ENCODE data around the gene CYTIP.

The CYTIP gene

DNA sequence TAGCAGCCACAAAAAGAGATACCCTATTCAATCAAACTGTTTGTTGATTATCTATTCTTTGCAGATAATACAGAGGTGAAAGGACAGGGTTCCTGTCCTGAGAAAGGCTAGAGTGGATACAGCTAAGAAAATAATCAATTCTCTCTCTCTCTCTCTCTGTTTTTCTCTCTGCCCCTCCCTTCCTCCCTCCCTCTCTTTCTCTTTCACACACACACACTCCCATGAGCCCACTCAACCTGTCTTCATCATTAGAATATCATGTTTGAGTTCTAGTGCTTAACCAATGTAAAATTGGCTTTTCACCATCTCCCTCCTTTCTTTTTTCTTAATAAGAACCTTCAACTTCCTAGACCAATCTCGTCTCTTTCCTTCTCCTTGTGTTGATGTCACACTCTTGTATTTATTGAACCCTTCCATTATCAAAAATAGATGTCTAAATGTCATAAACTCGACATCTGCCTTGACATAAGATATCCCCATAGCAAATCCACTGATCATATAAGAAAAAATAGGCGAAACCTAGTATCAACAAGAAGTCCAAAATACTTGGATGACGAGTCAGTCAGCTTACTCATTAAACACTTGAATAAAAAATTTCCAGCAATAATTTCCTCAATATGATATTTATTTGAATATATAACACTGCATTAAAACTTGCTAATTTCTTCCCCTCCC, 42.8 kb upstream of the CYTIP start:
- no peak for DNase-seq (ENCODE audit: low read depth)
- TF ChIP-seq, protein P1, sequence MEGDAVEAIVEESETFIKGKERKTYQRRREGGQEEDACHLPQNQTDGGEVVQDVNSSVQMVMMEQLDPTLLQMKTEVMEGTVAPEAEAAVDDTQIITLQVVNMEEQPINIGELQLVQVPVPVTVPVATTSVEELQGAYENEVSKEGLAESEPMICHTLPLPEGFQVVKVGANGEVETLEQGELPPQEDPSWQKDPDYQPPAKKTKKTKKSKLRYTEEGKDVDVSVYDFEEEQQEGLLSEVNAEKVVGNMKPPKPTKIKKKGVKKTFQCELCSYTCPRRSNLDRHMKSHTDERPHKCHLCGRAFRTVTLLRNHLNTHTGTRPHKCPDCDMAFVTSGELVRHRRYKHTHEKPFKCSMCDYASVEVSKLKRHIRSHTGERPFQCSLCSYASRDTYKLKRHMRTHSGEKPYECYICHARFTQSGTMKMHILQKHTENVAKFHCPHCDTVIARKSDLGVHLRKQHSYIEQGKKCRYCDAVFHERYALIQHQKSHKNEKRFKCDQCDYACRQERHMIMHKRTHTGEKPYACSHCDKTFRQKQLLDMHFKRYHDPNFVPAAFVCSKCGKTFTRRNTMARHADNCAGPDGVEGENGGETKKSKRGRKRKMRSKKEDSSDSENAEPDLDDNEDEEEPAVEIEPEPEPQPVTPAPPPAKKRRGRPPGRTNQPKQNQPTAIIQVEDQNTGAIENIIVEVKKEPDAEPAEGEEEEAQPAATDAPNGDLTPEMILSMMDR (conservative IDR thresholded peaks at IDR 0.05; ENCODE audit: low read depth, low read length): no peak
- no peak overlapping the region for H3K4me3 ChIP-seq (ENCODE audit: low read length)

DNA sequence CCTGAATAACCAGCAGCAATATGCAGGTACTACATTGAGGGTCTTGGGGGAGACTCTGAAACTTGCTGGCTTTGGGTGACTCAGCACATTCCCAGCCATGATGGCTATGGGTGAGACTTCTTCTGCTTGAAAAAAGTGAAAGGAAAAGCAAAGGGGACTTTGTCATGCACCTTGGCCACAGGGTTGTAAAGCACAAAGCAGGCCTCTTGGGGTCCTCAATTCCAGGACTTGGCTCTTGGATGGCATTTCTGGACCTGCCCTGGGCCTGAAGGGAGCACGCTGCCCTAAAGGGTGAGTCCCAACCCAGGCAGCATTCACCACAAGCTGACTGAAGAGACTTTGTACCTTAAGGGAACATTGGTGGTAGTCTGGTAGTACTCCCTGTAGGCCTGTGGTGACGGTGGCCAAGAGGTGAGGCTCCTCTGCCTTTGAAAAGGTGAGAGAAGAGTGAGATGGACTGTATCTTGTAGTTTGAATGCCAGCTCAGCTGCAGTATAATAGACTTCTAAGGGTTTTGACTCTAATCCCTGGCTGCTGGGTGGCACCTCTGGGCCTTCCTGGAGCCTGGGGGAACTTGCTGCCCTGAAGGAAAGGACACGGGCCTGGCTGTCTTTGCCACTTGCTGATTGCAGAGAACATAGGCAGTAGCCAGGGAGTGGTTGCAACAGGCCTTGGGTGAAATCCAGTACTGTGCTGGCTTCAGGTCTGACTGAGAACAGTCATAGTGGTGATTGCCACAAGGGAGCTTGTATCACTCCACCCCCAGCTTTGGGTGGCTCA, 36.5 kb upstream of the CYTIP start:
- TF ChIP-seq, protein P1 (conservative IDR thresholded peaks at IDR 0.05; ENCODE audit: low read depth, low read length): no peak
- no peak overlapping the region for H3K4me3 ChIP-seq (ENCODE audit: low read length)
- no peak for DNase-seq (ENCODE audit: low read depth)

DNA sequence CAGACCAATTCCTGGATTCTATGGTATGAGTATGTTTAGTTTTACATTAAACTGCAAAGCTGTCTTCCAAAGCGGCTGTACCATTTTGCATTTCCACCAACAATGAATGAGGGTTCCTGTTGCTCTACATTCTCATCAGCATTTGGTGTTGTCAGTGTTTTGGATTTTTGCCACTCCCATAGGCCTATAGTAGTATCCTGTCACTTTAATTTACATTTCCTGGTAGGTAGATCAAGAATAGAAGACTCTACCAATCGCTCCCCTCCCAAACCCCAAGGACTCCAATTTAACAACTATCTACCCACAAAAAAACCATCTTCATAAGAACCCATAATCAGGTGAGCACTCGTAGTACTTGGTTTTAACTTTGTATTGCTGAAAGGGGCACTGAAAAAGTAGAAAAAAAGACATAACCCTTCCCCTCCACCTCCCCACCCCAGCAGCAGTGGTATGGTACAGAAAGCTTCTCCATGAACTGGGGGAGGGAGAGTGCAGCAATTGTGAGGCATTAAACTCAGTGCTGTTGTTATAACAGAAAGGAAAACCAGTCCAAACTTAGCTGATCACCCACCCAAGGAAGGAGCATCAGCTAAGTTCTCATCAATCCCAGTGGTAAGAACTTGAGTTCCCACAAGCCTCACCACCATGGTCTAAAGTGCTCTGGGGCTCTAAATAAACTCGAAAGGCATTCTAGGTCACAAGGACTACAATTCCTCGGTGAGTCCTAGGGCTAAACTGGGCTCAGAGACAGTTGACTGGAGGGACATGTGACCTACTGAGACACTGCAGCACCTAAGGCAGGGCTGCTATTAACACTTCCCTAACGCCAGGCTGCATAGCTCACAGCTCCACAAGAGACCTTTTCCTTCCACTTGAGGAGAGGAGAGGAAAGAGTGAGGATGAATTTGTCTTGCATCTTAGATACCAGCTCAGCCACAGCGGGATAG, 35.5 kb upstream of the CYTIP start:
- TF ChIP-seq, protein P1 (conservative IDR thresholded peaks at IDR 0.05; ENCODE audit: low read depth, low read length): no peak
- no peak for DNase-seq (ENCODE audit: low read depth)
- H3K4me3 ChIP-seq (ENCODE audit: low read length): no peak overlapping the region

DNA sequence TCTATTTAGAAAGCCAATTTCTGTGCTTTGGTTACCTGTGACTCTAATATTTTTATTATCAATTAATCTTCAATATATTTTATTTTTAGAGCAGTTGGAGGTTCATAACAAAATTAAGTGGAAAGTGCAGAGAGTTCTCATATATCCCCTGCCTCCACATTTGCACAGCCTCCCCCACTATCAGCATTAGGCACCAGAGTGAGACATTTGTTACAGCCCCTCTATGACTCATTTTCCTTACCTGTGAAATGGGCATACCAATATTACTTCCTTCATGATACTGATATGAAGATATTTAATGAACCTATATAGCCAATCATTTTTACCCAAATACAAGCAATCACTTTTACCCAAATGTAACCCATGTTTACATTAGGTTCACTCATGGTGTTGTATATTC, 34.0 kb upstream of the CYTIP start:
- DNase-seq (ENCODE audit: low read depth): no peak
- no peak overlapping the region for H3K4me3 ChIP-seq (ENCODE audit: low read length)
- TF ChIP-seq, protein P1 (conservative IDR thresholded peaks at IDR 0.05; ENCODE audit: low read depth, low read length): no peak

DNA sequence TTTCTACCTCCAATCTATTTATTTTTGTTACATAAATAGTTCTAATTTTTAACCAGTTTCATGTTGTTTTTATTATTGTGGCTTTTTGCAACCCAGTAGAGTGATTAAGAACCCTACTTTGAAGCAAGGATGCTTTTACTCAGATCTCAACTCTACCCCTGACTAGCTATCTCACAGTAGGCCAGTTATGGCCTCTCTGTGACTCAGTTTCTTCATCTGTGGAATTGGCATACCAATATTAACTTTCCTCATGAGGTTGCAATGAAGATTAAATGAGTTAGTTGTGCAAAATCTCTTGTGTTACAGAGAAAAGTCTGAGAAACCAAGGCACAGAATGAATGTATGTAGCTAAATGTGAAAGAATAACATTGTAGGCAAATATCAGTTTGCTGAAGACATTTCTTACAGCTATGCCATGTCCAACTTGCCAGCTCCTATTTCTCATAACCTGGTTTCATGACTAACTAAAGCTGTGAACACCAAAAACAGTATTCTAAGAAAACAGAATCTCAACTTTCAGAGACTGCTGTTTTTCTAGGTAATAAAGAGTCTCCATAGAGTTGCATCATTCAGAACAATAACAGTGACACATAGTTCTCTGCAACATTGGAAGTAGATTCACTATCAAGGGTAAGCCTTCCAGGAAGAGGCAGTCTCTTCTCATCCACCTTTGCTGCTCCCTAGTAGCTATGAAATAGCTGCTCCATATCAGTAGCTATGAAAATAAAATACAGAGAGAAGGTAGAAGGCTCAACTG, 33.2 kb upstream of the CYTIP start:
- no peak for DNase-seq (ENCODE audit: low read depth)
- TF ChIP-seq, protein P1 (conservative IDR thresholded peaks at IDR 0.05; ENCODE audit: low read depth, low read length): no peak
- H3K4me3 ChIP-seq (ENCODE audit: low read length): no peak overlapping the region

DNA sequence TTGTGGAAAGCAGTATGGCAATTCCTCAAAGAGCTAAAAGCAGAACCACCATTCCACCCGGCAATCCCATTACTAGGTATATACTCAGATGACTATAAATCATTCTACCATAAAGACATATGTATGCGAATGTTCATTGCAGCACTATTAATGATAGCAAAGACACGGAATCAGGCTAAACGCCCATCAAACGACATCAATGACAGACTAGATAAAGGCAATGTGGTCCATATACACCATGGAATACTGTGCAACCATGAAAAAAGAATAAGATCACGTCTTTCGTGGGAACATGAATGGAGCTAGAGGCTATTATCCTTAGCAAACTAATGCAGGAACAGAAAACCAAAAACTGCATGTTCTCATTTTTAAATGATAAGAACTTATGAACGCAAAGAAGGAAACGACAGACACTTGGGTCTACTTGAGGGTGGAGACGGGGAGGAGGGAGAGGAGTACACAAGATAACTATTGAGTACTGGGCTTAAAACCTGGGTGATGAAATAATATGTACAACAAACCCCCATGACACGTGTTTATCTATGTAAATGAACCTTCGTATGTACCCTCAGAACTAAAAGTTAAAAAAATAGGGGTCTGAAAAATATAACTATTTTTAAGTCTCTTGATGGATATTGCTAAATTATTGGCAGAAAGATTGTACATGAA, 32.0 kb upstream of the CYTIP start:
- DNase-seq (ENCODE audit: low read depth): no peak
- TF ChIP-seq, protein P1 (conservative IDR thresholded peaks at IDR 0.05; ENCODE audit: low read depth, low read length): no peak

More for the DNA sequence above, 32.0 kb upstream of the CYTIP start:
- no peak overlapping the region for H3K4me3 ChIP-seq (ENCODE audit: low read length)
